ENCODE measurements around the gene IGFBP2. TPM values are rescaled to one million over a fixed set of nuclear protein-coding genes. Genes with fewer than 3 reads are reported as not detected.

Gene IGFBP2
- total and polyA plus RNA-seq, 2 of the 4 experiments (the other 2 are of a cell fraction), result 33.5 to 236 TPM

DNA sequence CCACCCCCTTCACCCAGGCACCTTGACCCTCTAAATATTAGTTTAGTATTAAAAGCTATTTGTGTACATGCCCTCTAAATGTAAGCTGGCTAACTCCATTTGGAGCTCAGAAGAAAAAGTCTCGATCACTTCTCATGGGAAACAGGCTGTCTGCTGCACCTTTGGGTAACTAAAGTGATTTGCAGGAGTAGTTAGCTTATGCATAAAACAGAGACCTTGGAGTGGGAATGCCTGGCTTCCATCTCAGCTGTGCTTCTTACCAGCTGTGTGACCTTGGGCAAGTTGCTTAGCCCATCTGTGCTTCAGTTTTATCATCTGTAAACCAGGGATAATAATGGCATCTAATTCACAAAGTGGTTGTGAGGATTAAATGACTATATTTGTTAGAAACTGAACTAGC is 29.9 kb downstream of the IGFBP2 start:
- Histone ChIP-seq H3K4me2 (ENCODE audit: low read depth, low read length) (no peak overlapping the region), H2BK15ac (ENCODE audit: low read depth, low read length) (no peak overlapping the region), H3K9me3 (ENCODE audit: control insufficient read depth, insufficient read depth, low read length) (no peaks in the 10 kb centered on the region), H2BK120ac (ENCODE audit: low read depth, low read length) (no peak overlapping the region), H3K9ac (ENCODE audit: low read depth, low read length) (no peak overlapping the region), H4K5ac (ENCODE audit: low read depth, low read length) (no peak overlapping the region), H2AFZ (replicated peaks; ENCODE audit: low read length, poor library complexity) (no peak overlapping the region), H3K4me1 (ENCODE audit: control insufficient read depth, insufficient read depth, low read length) (no peaks in the 10 kb centered on the region; the same call in 1 of the 2 replicates), H3K14ac (replicated peaks; ENCODE audit: low read depth, low read length) (no peak overlapping the region), H2AK9ac (replicated peaks; ENCODE audit: low read depth, low read length, poor library complexity) (no peak overlapping the region), H3K4ac (ENCODE audit: low read depth, low read length) (no peak overlapping the region), H2BK20ac (ENCODE audit: low read depth, low read length) (no peak overlapping the region), H3K4me3 (ENCODE audit: insufficient read depth, low read depth, low read length) (no peak overlapping the region), H3K18ac (ENCODE audit: low read depth, low read length) (no peak overlapping the region), H3K56ac (ENCODE audit: extremely low read depth, insufficient read depth, low read length) (no peak overlapping the region), H3K27me3 (ENCODE audit: control insufficient read depth, insufficient read depth, low read length) (no peaks in the 10 kb centered on the region), H4K8ac (ENCODE audit: low read depth in 2 of 2, low read length in 2 of 2) (no peak overlapping the region), H4K91ac (ENCODE audit: insufficient read depth, low read depth, low read length) (no peak overlapping the region), H2AK5ac (ENCODE audit: low read depth, low read length) (no peak overlapping the region), H3K23ac (ENCODE audit: low read depth, low read length) (no peak overlapping the region), H3K9me1 (ENCODE audit: insufficient read depth, low read length) (no peaks in the 10 kb centered on the region), H4K20me1 (ENCODE audit: insufficient read depth, low read length) (no peaks in the 10 kb centered on the region), H3K79me1 (ENCODE audit: low read depth in 1 of 2, low read length in 2 of 2) (no peaks in the 10 kb centered on the region), H3K27ac (ENCODE audit: insufficient read depth, low read length) (no peak overlapping the region), H3K36me3 (ENCODE audit: control insufficient read depth, insufficient read depth, low read length) (peaks cover 2% of the 10 kb centered on the region; the same call in 1 of the 2 replicates), H2BK5ac (ENCODE audit: low read depth, low read length, poor library complexity, severe bottlenecking) (no peak overlapping the region)
- in situ Hi-C loops (cut with MboI; ENCODE audit: low sequenced_read_pairs), result loop anchor here (10.0 kb wide), 1 partner anchor 438 kb away; no protein-coding TSS in a partner anchor
- no peak for DNase-seq
- ATAC-seq (ENCODE audit: low read depth), result no peak
- no peak for TF ChIP-seq FOS (IDR thresholded peaks at IDR 0.05; ENCODE audit: low read depth, low read length)
- TF ChIP-seq CEBPB (IDR thresholded peaks at IDR 0.05; ENCODE audit: low read depth, low read length), result no peak
- TF ChIP-seq BHLHE40 (IDR thresholded peaks at IDR 0.05; ENCODE audit: low read depth, low read length), result no peak
- TF ChIP-seq, protein P1, sequence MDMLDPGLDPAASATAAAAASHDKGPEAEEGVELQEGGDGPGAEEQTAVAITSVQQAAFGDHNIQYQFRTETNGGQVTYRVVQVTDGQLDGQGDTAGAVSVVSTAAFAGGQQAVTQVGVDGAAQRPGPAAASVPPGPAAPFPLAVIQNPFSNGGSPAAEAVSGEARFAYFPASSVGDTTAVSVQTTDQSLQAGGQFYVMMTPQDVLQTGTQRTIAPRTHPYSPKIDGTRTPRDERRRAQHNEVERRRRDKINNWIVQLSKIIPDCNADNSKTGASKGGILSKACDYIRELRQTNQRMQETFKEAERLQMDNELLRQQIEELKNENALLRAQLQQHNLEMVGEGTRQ (IDR thresholded peaks at IDR 0.05; ENCODE audit: low read depth, low read length), result no peak
- no peak for TF ChIP-seq MAFK (IDR thresholded peaks at IDR 0.05; ENCODE audit: low read depth, low read length)
- no peak for TF ChIP-seq SMC3 (IDR thresholded peaks at IDR 0.05; ENCODE audit: low read depth, low read length)
- TF ChIP-seq, protein P2, sequence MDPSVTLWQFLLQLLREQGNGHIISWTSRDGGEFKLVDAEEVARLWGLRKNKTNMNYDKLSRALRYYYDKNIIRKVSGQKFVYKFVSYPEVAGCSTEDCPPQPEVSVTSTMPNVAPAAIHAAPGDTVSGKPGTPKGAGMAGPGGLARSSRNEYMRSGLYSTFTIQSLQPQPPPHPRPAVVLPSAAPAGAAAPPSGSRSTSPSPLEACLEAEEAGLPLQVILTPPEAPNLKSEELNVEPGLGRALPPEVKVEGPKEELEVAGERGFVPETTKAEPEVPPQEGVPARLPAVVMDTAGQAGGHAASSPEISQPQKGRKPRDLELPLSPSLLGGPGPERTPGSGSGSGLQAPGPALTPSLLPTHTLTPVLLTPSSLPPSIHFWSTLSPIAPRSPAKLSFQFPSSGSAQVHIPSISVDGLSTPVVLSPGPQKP (IDR thresholded peaks at IDR 0.05; ENCODE audit: borderline replicate concordance, low read depth, low read length), result no peak
- no peak for TF ChIP-seq POLR2A (IDR thresholded peaks at IDR 0.05; ENCODE audit: low read depth, low read length)
- TF ChIP-seq RAD21 (IDR thresholded peaks at IDR 0.05; ENCODE audit: low read length), result no peak
- no peak for TF ChIP-seq RCOR1 (IDR thresholded peaks at IDR 0.05; ENCODE audit: insufficient replicate concordance, low read length)
- no peak for TF ChIP-seq NFE2L2 (IDR thresholded peaks at IDR 0.05; ENCODE audit: low read depth, low read length)
- no peak for TF ChIP-seq MXI1 (IDR thresholded peaks at IDR 0.05; ENCODE audit: borderline replicate concordance, low read depth, low read length)
- TF ChIP-seq, protein P3, sequence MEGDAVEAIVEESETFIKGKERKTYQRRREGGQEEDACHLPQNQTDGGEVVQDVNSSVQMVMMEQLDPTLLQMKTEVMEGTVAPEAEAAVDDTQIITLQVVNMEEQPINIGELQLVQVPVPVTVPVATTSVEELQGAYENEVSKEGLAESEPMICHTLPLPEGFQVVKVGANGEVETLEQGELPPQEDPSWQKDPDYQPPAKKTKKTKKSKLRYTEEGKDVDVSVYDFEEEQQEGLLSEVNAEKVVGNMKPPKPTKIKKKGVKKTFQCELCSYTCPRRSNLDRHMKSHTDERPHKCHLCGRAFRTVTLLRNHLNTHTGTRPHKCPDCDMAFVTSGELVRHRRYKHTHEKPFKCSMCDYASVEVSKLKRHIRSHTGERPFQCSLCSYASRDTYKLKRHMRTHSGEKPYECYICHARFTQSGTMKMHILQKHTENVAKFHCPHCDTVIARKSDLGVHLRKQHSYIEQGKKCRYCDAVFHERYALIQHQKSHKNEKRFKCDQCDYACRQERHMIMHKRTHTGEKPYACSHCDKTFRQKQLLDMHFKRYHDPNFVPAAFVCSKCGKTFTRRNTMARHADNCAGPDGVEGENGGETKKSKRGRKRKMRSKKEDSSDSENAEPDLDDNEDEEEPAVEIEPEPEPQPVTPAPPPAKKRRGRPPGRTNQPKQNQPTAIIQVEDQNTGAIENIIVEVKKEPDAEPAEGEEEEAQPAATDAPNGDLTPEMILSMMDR (conservative IDR thresholded peaks at IDR 0.05; ENCODE audit: low read depth, low read length), result no peak
- TF ChIP-seq RFX5 (IDR thresholded peaks at IDR 0.05; ENCODE audit: low read depth, low read length), result no peak
- TF ChIP-seq CHD1 (IDR thresholded peaks at IDR 0.05; ENCODE audit: low read depth, low read length), result no peak
- no peak for TF ChIP-seq MAZ (IDR thresholded peaks at IDR 0.05; ENCODE audit: borderline replicate concordance, low read depth, low read length)
- dilution Hi-C loops (cut with HindIII; ENCODE audit: low sequenced_read_pairs, unreplicated experiment), result loop anchor here (25.0 kb wide), 1 partner anchor 151 kb away; no protein-coding TSS in a partner anchor
- CTCF ChIA-PET, result interaction anchor here (1.4 to 10.0 kb wide), 2 partner anchors 145 to 1123 kb away, joined by 4 to 88 read pairs; no protein-coding TSS in a partner anchor
- WGBS, 2 experiments (ENCODE audit: extremely low coverage in 2 of 2, insufficient read length in 1 of 2), result no CpG with 5 or more reads among the region's 1 CpG
- POLR2A ChIA-PET (ENCODE audit: unreplicated experiment), result no interaction called here
- no TSS peak for BruUV-seq (replicated peaks)
- intact Hi-C loops (cut with micrococcal nuclease), result loop anchor here (10.0 kb wide), 1 partner anchor 628 kb away; no protein-coding TSS in a partner anchor
